GM18526 (cell line): ENCODE data around the gene ACACA.

Experiments
- POLR2A ChIP-seq: IDR thresholded peaks from 3 replicates; pipeline ENCODE4 v1.6.1; 2011; ENCODE audit not compliant: insufficient read length; ENCODE audit errors: extremely low read depth

The ACACA gene

DNA sequence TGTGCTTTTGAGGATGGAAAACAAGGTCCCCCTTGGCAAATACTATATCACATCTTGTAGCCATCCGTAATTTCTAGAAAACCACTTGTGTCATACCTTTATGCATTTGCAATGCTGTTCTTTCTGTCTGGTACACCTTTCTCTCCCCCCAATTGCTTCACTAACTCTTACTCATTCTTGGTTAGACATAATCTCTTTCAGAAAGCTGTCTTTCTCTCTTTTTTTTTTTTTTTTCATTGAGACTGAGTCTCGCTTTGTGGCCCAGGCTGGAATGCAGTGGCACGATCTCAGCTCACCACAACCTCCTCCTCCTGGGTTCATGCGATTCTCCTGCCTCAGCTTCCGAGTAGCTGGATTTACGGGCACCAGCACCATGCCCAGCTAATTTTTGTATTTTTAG, 125.8 kb downstream of the ACACA start:
- no peak for TF ChIP-seq POLR2A

- no peak for TF ChIP-seq POLR2A
Observed at GRCh38 chr17:37278247-37278894, 128.3 kb downstream of the ACACA start.

DNA sequence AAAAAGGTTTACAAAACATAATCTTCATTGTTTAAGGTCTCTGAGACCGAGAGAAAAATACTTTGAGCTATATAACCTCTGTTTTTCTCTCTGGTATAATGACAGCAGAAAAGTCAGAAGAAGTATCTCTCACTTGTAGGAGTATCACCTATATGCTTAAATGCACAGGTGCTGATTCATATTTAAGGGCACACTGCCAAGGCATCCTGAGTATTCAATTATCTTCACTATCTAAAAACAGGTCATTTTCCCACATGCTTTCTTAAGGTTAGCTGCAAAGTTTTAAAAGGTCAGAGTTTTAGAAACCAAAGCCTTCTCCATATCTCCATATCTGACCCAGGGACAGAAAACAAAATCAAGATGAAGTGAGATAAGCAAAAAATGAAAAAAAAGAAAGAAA, 130.2 kb downstream of the ACACA start:
- no peak for TF ChIP-seq POLR2A

GRCh38 chr17:37274461-37274860, 132.2 kb downstream of the ACACA start:
- TF ChIP-seq POLR2A: no peak

- no peak for TF ChIP-seq POLR2A
Observed at GRCh38 chr17:37273409-37274051, 133.1 kb downstream of the ACACA start.

DNA sequence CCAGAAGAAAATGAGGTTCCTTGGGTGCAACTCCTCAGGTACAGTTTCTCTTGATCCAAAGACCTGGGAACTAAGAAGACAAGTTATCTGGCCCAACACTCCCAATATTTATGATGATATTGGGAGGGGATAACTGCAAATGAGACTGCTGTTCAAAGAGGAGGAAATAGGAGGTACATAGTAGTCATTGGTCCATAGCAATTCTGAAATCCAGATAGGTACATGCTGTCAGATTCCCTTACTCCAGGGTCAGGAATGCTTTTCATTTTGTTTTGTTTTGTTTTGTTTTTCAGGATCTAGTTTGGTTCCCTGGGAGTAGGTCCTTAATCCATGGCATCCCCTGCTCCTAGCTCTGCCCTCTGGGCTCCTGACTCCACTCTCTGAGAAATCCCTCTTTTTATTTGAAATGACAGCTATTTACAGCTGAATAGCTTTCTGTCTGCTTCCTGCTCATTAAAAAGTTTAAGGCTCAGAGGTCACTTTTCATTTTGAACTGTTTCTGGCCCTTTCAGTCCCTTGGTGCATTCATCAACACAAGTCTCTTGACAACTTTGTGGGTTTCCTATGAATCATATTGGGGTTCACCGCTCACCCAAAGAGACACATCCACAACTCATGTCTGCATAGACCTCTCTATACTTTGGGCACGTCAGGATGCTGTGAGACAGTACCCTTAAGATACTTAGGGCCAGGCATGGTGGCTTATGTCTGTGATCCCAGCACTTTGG, 141.0 kb downstream of the ACACA start:
- no peak for TF ChIP-seq POLR2A

DNA sequence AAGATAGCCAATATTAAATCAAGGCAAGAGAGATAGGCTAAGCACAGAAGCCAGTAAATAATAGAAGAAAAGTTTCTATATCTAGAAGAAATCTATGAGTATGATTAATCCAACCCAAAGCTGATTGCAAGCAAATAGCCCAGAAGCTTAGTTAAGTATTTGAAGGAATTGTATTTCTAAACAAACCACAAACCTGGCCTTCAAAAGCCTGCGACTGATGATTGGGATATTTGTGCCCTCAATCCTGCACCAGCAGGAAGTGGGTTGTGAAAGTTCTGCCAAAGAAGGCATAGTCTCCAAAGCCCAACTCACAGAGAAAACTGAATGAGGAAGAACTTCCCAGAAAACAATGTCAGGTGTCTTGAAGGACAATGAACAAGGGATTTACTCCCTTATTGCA, 145.3 kb downstream of the ACACA start:
- TF ChIP-seq POLR2A: no peak

DNA sequence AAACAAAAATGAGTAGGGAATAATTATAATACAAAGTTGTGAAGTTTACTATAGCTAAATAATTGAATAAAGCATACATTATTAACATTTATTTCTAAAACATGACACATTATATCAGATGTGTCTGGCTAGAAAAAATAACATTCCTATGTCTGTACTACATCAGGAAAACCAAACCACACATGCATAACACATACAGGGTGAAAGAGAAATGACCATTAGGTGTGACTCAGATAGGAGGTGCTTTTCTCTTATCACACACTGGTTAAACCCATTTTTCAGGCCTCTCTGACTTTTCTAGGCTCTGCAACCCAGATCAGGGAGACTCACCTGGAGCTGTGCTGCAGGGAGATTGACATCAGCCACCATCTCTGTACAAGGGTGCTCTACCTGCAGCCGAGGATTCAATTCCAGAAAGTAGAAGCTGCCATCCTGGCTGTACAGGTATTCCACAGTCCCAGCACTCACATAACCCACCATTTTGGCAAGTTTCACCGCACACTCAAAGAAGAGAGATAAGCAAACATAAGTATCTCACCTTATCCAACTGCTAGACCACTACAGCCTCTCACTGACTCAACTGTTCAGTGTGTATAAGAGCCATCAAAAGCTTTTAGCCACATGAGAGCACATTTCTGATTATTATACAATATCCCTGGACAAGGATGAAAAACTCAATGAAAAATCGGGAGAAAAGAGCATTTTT, 147.5 kb downstream of the ACACA start:
- TF ChIP-seq POLR2A: no peak

- no peak for TF ChIP-seq POLR2A
Observed at GRCh38 chr17:37256627-37257026, 150.0 kb downstream of the ACACA start.

DNA sequence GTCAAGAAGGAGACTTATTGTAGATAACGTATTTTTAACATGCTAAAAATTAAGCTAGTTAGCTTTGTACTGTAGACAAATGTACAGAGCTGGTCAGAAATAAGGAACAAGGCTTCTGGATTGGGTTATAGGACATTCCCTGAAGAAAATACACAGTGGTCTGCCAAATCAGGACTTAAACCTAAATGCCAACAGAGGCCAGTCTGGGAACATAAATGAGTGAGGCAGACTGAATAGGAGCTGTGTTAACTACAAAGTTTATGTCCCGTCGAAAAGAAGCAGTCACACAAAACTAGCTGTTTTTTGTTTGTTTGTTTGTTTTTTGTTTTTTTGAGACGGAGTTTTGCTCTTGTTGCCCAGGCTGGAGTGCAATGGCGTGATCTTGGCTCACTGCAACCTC, 151.2 kb downstream of the ACACA start:
- no peak for TF ChIP-seq POLR2A

DNA sequence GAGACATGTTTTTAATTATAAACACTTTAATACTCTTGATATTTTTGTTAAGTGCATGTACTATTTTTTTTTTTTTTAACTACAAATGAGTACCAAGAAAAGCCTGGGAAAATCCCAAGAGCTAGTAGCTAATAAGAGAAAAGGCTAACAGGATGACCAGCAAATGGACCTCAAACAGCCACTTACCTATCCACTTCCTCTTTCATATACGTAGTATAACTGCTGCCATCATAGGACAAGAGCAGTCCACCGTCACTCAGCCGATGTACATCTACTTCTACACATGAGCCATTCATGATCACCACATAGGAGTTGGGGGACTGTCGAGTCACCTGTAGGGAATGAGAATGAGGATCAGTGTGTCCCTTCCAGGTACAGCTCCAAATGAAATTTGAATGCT, 158.8 kb downstream of the ACACA start:
- TF ChIP-seq POLR2A: no peak

DNA sequence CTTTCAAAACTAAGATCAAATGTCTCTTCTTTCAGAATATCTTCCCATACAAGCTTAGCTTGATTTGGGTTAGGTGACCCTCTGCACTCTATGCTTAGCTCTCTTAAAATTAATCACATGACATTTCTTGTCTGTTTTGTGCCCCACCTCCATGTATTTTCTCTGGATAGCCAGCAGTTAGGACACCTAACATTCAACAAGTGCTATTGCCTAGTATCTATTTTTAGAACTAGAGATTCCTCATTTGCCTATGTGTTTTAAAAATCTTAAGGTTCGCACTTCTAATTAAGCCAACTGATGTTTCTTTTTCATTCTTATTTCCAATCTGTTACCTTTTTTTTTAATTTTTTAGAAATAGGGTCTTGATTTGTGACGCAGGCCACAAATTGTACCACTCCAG, 160.6 kb downstream of the ACACA start:
- TF ChIP-seq POLR2A: no peak

DNA sequence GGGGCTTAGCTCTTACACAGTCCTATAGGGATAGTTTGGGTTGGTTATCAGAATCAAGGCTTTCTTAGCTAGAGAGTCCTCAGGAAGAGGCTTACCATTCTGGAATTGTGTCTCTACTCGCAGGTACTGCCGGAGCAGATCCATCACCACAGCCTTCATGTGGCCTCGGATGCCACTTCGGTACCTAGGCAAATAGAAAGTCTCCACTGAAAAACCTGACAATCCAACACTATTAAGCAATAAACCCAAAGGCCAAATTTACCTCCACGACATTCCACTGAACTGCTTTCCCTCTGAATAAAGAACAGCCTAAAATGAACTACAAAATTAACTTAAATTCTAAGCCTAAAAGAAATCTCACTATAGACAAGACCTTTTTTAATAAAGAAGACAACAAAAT, 166.3 kb downstream of the ACACA start:
- no peak for TF ChIP-seq POLR2A

DNA sequence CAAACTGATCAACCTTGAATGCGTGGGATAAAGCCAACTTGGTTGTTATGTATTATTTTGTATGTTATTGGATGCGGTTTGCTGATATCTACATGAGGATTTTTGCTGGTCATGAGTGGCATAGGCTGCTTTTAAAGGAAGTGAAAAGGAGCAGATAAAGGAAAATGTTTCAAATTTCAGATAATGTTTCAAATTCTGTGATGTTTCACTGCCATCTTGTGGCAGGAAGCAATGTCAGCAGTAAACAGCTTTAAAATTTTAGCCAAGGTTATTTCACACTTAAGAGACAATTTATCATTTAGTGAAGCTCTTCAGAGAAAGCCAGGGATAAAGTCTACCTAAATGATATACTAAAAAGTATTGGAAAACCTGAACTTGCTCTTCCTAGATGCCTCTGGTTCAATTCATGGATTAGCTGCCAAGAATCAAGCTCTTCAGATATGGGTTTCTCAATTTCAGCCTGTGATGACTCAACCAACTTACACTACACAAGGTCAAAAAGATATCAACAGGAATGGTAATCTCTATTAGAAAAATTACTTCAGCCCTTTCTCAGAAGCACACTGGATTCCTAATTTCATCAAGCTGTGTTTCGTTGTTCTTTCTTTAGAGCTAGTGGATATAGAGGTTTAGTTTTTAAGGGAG, 166.8 kb downstream of the ACACA start:
- TF ChIP-seq POLR2A: no peak

DNA sequence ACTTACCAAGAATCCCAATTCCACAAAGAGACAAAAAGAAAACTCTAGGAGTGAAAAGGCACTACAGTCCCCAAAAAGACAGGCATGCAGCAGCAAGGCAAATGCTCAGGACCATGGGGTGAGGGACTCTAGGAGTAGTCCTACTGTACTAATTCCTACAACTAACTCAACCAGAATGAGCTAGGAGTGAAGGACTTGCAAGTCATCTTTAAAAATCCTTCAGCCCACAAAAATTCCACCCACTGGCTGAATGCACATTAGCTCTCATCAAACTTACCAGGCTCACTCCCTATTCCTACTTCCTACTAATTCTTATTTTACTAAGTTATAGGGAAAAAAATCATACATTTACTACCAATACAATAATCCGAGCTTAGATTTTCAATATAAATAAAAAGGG, 172.5 kb downstream of the ACACA start:
- no peak for TF ChIP-seq POLR2A
